ENCODE data around the gene CRIP2.

Gene CRIP2, protein sequence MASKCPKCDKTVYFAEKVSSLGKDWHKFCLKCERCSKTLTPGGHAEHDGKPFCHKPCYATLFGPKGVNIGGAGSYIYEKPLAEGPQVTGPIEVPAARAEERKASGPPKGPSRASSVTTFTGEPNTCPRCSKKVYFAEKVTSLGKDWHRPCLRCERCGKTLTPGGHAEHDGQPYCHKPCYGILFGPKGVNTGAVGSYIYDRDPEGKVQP

DNA sequence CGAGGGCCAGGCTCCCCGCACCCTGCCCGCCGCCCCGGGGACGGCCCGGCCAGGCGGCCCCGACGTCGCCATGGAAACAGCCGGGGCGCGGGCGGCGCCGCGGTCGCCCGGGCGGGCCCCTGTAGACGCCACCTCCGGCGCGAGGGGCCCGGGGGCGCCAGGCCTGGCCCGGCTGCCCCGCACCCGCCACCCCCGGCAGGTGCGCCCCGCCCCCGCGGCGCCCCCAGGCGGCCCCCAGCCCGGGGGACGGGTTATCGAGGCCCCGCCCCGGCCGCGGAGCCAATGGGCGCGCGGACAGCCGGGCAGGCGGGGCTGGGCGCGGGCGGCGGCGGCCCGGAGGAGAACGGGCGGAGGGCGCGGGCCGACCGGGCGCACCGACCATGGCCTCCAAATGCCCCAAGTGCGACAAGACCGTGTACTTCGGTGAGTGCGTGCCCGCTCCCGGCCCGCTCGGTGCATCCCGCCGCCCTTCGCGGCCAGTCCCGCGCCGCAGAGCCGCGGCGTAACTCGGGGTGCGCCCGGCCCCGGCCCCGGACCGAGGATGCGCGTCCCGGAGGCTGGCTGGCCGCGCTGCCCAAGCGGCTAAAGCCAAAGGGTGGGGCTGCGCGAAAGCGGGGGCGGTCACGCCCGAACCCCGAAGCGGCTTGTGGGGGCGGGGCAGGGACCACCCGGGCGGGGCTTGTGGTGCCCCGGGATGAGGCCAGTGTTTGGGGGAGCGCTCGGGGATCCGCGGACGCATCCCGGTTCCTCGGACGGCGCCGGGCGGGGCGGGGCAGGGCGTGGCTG, at the start of gene CRIP2:
CRIP2 (plus strand) TSS at position 339 of the 786 bp plus-strand sequence; CDS start at position 381, 42 bp downstream.
- TF ChIP-seq, protein P1, sequence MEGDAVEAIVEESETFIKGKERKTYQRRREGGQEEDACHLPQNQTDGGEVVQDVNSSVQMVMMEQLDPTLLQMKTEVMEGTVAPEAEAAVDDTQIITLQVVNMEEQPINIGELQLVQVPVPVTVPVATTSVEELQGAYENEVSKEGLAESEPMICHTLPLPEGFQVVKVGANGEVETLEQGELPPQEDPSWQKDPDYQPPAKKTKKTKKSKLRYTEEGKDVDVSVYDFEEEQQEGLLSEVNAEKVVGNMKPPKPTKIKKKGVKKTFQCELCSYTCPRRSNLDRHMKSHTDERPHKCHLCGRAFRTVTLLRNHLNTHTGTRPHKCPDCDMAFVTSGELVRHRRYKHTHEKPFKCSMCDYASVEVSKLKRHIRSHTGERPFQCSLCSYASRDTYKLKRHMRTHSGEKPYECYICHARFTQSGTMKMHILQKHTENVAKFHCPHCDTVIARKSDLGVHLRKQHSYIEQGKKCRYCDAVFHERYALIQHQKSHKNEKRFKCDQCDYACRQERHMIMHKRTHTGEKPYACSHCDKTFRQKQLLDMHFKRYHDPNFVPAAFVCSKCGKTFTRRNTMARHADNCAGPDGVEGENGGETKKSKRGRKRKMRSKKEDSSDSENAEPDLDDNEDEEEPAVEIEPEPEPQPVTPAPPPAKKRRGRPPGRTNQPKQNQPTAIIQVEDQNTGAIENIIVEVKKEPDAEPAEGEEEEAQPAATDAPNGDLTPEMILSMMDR (IDR thresholded peaks at IDR 0.05; ENCODE audit: insufficient read depth, low read length, missing control alignments) = no peak
- peak within 1 kb of the TSS; percentile 62 for H3K4me3 ChIP-seq (ENCODE audit: low read depth, low read length)
- POLR2A ChIA-PET = no interaction called here
- no peak for DNase-seq (ENCODE audit: low read depth, low spot score)
- CTCF ChIA-PET = interaction anchor here (1.0 kb wide), 1 partner anchor 15 kb away, joined by 4 read pairs; no protein-coding TSS in a partner anchor

DNA sequence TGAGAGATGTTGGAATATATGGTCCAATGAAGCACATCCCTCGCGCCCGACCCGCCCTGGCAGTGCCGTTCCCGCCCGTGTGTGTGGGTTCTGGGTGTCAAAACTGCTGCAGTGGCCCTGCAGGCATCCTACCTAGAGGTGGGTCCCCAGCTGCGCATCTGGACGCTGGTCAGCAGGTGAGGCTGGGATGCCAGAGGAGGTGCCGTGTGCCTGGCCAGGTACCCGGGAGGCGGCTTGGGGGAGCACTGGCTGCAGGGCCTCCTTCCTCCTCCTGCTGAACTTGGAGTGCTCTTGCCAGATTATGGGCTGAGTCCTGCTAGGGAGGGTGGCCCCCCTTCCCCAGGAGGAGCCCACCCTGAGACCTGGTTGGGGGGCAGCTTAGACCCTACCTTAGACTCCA, 49.8 kb upstream of the CRIP2 start:
- TF ChIP-seq, protein P1 (IDR thresholded peaks at IDR 0.05; ENCODE audit: insufficient read depth, low read length, missing control alignments) = no peak
- ChIA-PET POLR2A (no interaction called here), CTCF (interaction anchor here (1.0 to 1.8 kb wide), 2 partner anchors 10 to 56 kb away, joined by 4 read pairs; no protein-coding TSS in a partner anchor)
- DNase-seq (ENCODE audit: low read depth, low spot score) = no peak
- no peak overlapping the region for H3K4me3 ChIP-seq (ENCODE audit: low read depth, low read length)

DNA sequence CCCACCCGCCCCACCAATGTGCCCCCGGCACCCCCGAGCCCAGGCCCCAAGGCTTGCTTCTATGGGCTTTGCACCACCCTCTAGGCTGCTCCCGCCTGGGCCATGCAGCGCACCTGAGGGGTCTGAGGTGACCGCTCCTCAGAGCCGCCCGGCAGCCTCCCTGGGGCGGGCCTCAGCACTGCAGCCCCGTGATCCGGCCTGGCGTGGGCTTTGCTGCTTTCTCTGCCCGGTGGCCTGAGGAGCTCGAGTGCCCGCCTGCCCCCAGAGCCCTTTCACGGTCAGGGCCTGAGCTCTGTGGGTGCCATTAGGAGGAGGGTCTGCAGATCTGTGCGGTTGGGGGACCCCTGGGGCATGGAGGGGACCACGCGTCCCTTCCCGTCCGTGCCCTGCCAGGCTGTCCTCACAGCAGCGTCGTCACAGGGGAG, 48.8 kb upstream of the CRIP2 start:
- ChIA-PET POLR2A (no interaction called here), CTCF (no interaction called here)
- H3K4me3 ChIP-seq (ENCODE audit: low read depth, low read length) = no peak overlapping the region
- DNase-seq (ENCODE audit: low read depth, low spot score) = no peak
- TF ChIP-seq, protein P1 (IDR thresholded peaks at IDR 0.05; ENCODE audit: insufficient read depth, low read length, missing control alignments) = no peak

DNA sequence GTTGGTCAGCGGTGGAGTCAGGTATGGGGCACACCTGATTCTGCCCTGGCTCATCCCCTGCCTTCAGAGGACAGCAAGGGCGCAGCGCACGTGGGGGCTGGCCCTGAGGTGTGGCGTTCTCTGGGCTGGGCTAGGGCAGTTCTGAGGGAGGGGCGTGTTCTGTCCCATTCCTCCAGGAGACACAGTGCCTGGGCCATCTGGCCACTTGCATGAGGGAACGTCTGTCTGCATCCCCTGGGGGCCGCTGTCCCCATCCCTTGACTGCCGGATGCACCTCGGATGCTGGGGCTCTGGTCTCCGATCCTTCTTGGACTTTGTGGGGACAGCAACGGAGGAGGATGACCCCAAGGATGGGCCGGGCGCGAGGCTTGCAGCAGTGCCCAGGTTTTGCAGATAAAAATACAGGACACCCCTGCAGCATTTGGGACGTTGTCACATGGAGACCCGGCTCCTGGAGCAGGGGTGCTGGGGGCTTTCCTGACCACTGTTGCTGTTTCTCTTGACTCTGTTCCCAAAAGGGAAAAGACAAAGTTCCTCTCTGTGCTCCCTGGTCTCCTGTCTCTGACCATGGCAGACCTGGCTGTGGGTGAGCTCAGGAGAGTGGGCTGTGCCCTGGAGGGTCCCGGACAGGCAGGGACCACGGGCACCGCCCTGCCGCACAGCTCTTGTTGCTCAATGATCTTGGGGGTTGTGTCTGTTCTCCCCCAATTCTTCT, 48.0 kb upstream of the CRIP2 start:
- TF ChIP-seq, protein P1 (IDR thresholded peaks at IDR 0.05; ENCODE audit: insufficient read depth, low read length, missing control alignments) = no peak
- POLR2A ChIA-PET = no interaction called here
- no peak for DNase-seq (ENCODE audit: low read depth, low spot score)
- no peak overlapping the region for H3K4me3 ChIP-seq (ENCODE audit: low read depth, low read length)
- CTCF ChIA-PET = no interaction called here

DNA sequence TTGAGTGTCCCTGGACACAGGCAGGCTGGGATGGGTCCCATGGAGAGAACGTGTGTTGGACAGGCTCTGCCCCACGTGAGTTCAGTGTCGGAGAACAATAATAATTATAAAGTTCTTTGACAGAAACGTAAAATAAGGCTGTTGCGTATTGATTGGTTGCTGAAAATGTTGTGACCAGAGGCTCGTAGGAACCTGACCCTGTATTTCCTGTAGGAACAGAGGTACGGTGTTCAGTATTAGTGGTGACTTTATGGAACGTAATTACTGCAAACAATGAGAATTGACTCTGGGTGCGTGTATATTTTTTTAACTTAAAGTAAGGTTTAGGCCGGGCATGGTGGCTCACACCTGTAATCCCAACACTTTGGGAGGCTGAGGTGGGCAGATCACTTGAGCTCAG, 47.2 kb upstream of the CRIP2 start:
- no peak for DNase-seq (ENCODE audit: low read depth, low spot score)
- ChIA-PET CTCF (interaction anchor here (0.7 to 0.8 kb wide), 2 partner anchors 54 to 63 kb away, joined by 4 to 5 read pairs; no protein-coding TSS in a partner anchor), POLR2A (no interaction called here)
- TF ChIP-seq, protein P1 (IDR thresholded peaks at IDR 0.05; ENCODE audit: insufficient read depth, low read length, missing control alignments) = no peak
- H3K4me3 ChIP-seq (ENCODE audit: low read depth, low read length) = no peak overlapping the region
